Endothelial cell of umbilical vein (primary cell): ENCODE measurements around the gene COQ7. TPM values are rescaled to one million over a fixed set of nuclear protein-coding genes. Genes with fewer than 3 reads are reported as not detected.

Experiments
- BruUV-seq: library from RNA; stranded (reverse); fragments of 400-500 nt; replicated peaks from 2 replicates; lab custom pipeline; 2021; lab: Mats Ljungman, UMichigan
- CTCF ChIA-PET: fragments of 300-600, 350-600 bp; sonication (Branson Sonifier 250); formaldehyde crosslinking; loops from one replicate; lab custom pipeline; 2021; ENCODE audit warnings: antibody characterized with exemption, inconsistent platforms; lab: Charles Lee
- POLR2A ChIA-PET: fragments of 300-600, 350-600 bp; sonication (Branson Sonifier 250); formaldehyde crosslinking; loops from one replicate; lab custom pipeline; 2021; ENCODE audit warnings: antibody characterized with exemption, inconsistent platforms; lab: Charles Lee
- DNase-seq: peaks from one replicate; pipeline ENCODE4 v3.0.0-alpha.2; 2011; ENCODE audit warnings: low read depth, low spot score
- FAIRE-seq: peaks from 2 replicates; lab custom pipeline; 2011; peaks lifted over from hg19 to GRCh38; lab: Jason Lieb, UNC
- H2AFZ ChIP-seq: 2 replicates; pipeline ENCODE4 v1.6.0; 2012; ENCODE audit warnings: low read depth, low read length, control low read depth, inconsistent platforms
- H3K27ac ChIP-seq: 2 replicates; pipeline ENCODE4 v1.5.1; 2011; ENCODE audit warnings: low read depth, mild to moderate bottlenecking, control low read depth, low read length, moderate library complexity; ENCODE audit not compliant: insufficient read depth
- H3K27me3 ChIP-seq, 2 experiments: 2 replicates each; pipeline versions ENCODE4 v1.6.0 to v1.6.1; 2011; ENCODE audit warnings: low read length in 2 of 2, mixed read lengths in 1 of 2; ENCODE audit not compliant: control insufficient read depth in 2 of 2, insufficient read depth in 2 of 2
- H3K36me3 ChIP-seq, 2 experiments: 2 replicates in 1 of 2; 3 replicates in 1 of 2; pipeline ENCODE4 v1.5.1; 2011; ENCODE audit warnings: low read length in 2 of 2, mild to moderate bottlenecking in 1 of 2, moderate library complexity in 1 of 2; ENCODE audit not compliant: control insufficient read depth in 2 of 2, insufficient read depth in 2 of 2; ENCODE audit errors: extremely low read depth in 1 of 2
- H3K4me1 ChIP-seq: 3 replicates; pipeline ENCODE4 v1.5.1; 2011; ENCODE audit warnings: mild to moderate bottlenecking, low read length; ENCODE audit not compliant: control insufficient read depth, insufficient read depth; ENCODE audit errors: extremely low read depth
- H3K4me2 ChIP-seq: 2 replicates; pipeline ENCODE4 v1.6.1; 2011; ENCODE audit warnings: low read length, control low read depth, mixed read lengths; ENCODE audit not compliant: insufficient read depth
- H3K4me3 ChIP-seq, 3 experiments: fragments of 200-600 bp in 1 of 3; sonication (generic), shearing (Covaris generic) in 1 of 3; replicated peaks in 1 of 3; 2 replicates each; pipeline ENCODE4 v1.5.1; 2011 to 2016; ENCODE audit warnings: control low read depth in 3 of 3, low read length in 3 of 3, mild to moderate bottlenecking in 2 of 3, inconsistent platforms in 1 of 3, low read depth in 1 of 3, moderate library complexity in 1 of 3; ENCODE audit not compliant: insufficient read depth in 1 of 3
- H3K79me2 ChIP-seq: 2 replicates; pipeline ENCODE4 v1.6.0; 2012; ENCODE audit warnings: low read length, inconsistent platforms; ENCODE audit not compliant: control insufficient read depth, insufficient read depth
- H3K9ac ChIP-seq: replicated peaks from 2 replicates; pipeline ENCODE3; 2011; ENCODE audit warnings: low read length, control low read depth; ENCODE audit not compliant: insufficient read depth; ENCODE audit errors: extremely low read depth
- H3K9me1 ChIP-seq: replicated peaks from 3 replicates; pipeline ENCODE4 v1.6.0; 2011; ENCODE audit warnings: mild to moderate bottlenecking, low read length; ENCODE audit not compliant: control insufficient read depth, insufficient read depth; ENCODE audit errors: extremely low read depth
- H3K9me3 ChIP-seq: replicated peaks from 2 replicates; pipeline ENCODE4 v1.5.1; 2012; ENCODE audit warnings: low read length, inconsistent platforms; ENCODE audit not compliant: control insufficient read depth, insufficient read depth
- H4K20me1 ChIP-seq: replicated peaks from 2 replicates; pipeline ENCODE3; 2011; ENCODE audit warnings: mild to moderate bottlenecking, low read length; ENCODE audit not compliant: control insufficient read depth, insufficient read depth; ENCODE audit errors: extremely low read depth
- CTCF ChIP-seq, 2 donors: IDR thresholded peaks; 1 replicate in 1 of 2; 2 replicates in 1 of 2; pipeline ENCODE4 v1.5.1; 2011; ENCODE audit warnings: low read length in 2 of 2, mild to moderate bottlenecking in 2 of 2, moderate library complexity in 2 of 2, control low read depth in 1 of 2, inconsistent platforms in 1 of 2, low read depth in 1 of 2; ENCODE audit not compliant: insufficient read depth in 1 of 2; ENCODE audit errors: extremely low read depth in 1 of 2
- EZH2 ChIP-seq: IDR thresholded peaks from 2 replicates; pipeline ENCODE4 v1.6.1; 2012; ENCODE audit warnings: borderline replicate concordance, low read depth, mild to moderate bottlenecking, moderate library complexity, low read length, inconsistent platforms; ENCODE audit not compliant: severe bottlenecking
- FOS ChIP-seq: IDR thresholded peaks from 2 replicates; pipeline ENCODE4 v1.6.1; 2011; ENCODE audit warnings: mild to moderate bottlenecking, low read length, moderate library complexity, borderline replicate concordance; ENCODE audit not compliant: insufficient read depth
- GATA2 ChIP-seq: IDR thresholded peaks from 2 replicates; pipeline ENCODE4 v1.7.0; 2011; ENCODE audit warnings: low read depth, mild to moderate bottlenecking, moderate library complexity, mixed read lengths, low read length; ENCODE audit not compliant: insufficient read length, insufficient read depth
- JUN ChIP-seq: IDR thresholded peaks from 2 replicates; pipeline ENCODE4 v1.6.1; 2011; ENCODE audit warnings: borderline replicate concordance, low read depth; ENCODE audit not compliant: insufficient read length, insufficient read depth
- MAX ChIP-seq: IDR thresholded peaks from 2 replicates; pipeline ENCODE4 v1.6.1; 2011; ENCODE audit not compliant: insufficient read depth, insufficient read length
- MYC ChIP-seq: IDR thresholded peaks from one replicate; pipeline ENCODE4 v1.6.1; 2011; ENCODE audit warnings: mild to moderate bottlenecking, low read depth, low read length
- POLR2A ChIP-seq: IDR thresholded peaks from 2 replicates; pipeline ENCODE4 v1.6.1; 2012; ENCODE audit warnings: low read depth, mild to moderate bottlenecking, control low read depth, low read length
- POLR2AphosphoS5 ChIP-seq: IDR thresholded peaks from 2 replicates; pipeline ENCODE4 v1.6.1; 2012; ENCODE audit warnings: low read depth, mild to moderate bottlenecking, control low read depth, low read length, moderate library complexity; ENCODE audit not compliant: insufficient read depth
- dilution Hi-C: fragments of 300-500 bp; cut with MboI; formaldehyde crosslinking; loops from one replicate; pipeline ENCODE4 v1.15.0; 2019; ENCODE audit warnings: low sequenced_read_pairs; ENCODE audit not compliant: extremely low pct_ligation_motif_present
- intact Hi-C: fragments of 100-400 bp; cut with micrococcal nuclease; formaldehyde crosslinking; loops from one replicate; pipeline ENCODE4 v1.10.0; 2022
- polyA plus RNA-seq, 4 experiments: library from polyadenylated mRNA; depleted of rRNA in 3 of 4; stranded (reverse) in 3 of 4; unstranded in 1 of 4; fragments of >200 nt; gene quantifications; 2 replicates each; pipeline versions ENCODE4 v1.2.1 to v1.2.3, GENCODE V29; 2011 to 2012; ENCODE audit warnings: missing spikeins in 1 of 4
- total RNA-seq: library from RNA; stranded (reverse); gene quantifications from 2 replicates; pipeline ENCODE4 v1.2.3, GENCODE V29; 2021

The COQ7 gene
- total and polyA plus RNA-seq, 2 donors (not counting 3 experiments of a cell fraction or from before 2014, with no cell fraction given) = 12.9 to 24.2 TPM

- Histone ChIP-seq H3K27ac (no peak overlapping the region), H3K4me1 (peaks cover 29% of the 10 kb centered on the region), H3K9me3 (no peaks in the 10 kb centered on the region), H3K4me2 (no peak overlapping the region), H3K9ac (no peak overlapping the region), H3K4me3 (no peak overlapping the region), H2AFZ (no peak overlapping the region), H4K20me1 (no peaks in the 10 kb centered on the region), H3K36me3 (no peaks in the 10 kb centered on the region), H3K79me2 (no peaks in the 10 kb centered on the region), H3K27me3 (no peaks in the 10 kb centered on the region), H3K9me1 (no peaks in the 10 kb centered on the region)
- DNase-seq (no peak), FAIRE-seq (no peak)
- ChIA-PET CTCF (interaction anchor here (1.1 to 2.6 kb wide), 3 partner anchors 18 to 90 kb away, joined by 4 to 12 read pairs (median 4); no protein-coding TSS in a partner anchor), POLR2A (interaction anchor here (1.2 kb wide), 1 partner anchor 25 kb away, joined by 3 read pairs; the partner anchor contains the start of gene ITPRIPL2)
- dilution Hi-C loops = no loop called here
- no TSS peak for BruUV-seq
- TF ChIP-seq GATA2 = no peak
- TF ChIP-seq CTCF (IDR thresholded peaks at IDR 0.05; ENCODE audit: extremely low read depth in 1 of 2, insufficient read depth in 1 of 2, low read depth in 1 of 2, low read length in 2 of 2) = no peak
- TF ChIP-seq JUN = no peak
- TF ChIP-seq POLR2A = no peak
- TF ChIP-seq FOS = no peak
- TF ChIP-seq EZH2 = no peak
- no peak for TF ChIP-seq MYC
- TF ChIP-seq MAX = no peak
- TF ChIP-seq POLR2AphosphoS5 = no peak
- intact Hi-C loops = no loop called here
Observed at GRCh38 chr16:19089410-19089955, 22.1 kb downstream of the COQ7 start.
